Stimulated activated memory B cell treated with anti-CD40 and anti-IgM and Interleukin-4, amounts not matched to agents 10 μg/mL and 1 μg/mL and 100 μg/mL, for 72 hours (primary cell): ENCODE measurements around the gene KCNAB1.
A peak's percentile ranks its signal among the peaks of the same experiment; 100 is the strongest.

Source experiments
- ATAC-seq: fragments of 150-1000 bp; cut with Tn5 transposase; 2 replicates; pipeline ENCODE4 v1.10.0; 2021
- H3K27ac Mint-ChIP-seq: one replicate; pipeline ENCODE4 v1.8.0; 2022; ENCODE audit warnings: mild to moderate bottlenecking, mixed read lengths
- H3K27me3 Mint-ChIP-seq: one replicate; pipeline ENCODE4 v1.8.0; 2022; ENCODE audit warnings: mixed read lengths
- H3K36me3 Mint-ChIP-seq: one replicate; pipeline ENCODE4 v1.8.0; 2022; ENCODE audit warnings: mixed read lengths
- H3K4me1 Mint-ChIP-seq: one replicate; pipeline ENCODE4 v1.8.0; 2022; ENCODE audit warnings: mixed read lengths
- H3K4me3 Mint-ChIP-seq: one replicate; pipeline ENCODE4 v1.8.0; 2022; ENCODE audit warnings: mild to moderate bottlenecking, moderate library complexity, mixed read lengths
- H3K9me3 Mint-ChIP-seq: one replicate; pipeline ENCODE4 v1.8.0; 2022; ENCODE audit warnings: mixed read lengths

KCNAB1 gene

DNA sequence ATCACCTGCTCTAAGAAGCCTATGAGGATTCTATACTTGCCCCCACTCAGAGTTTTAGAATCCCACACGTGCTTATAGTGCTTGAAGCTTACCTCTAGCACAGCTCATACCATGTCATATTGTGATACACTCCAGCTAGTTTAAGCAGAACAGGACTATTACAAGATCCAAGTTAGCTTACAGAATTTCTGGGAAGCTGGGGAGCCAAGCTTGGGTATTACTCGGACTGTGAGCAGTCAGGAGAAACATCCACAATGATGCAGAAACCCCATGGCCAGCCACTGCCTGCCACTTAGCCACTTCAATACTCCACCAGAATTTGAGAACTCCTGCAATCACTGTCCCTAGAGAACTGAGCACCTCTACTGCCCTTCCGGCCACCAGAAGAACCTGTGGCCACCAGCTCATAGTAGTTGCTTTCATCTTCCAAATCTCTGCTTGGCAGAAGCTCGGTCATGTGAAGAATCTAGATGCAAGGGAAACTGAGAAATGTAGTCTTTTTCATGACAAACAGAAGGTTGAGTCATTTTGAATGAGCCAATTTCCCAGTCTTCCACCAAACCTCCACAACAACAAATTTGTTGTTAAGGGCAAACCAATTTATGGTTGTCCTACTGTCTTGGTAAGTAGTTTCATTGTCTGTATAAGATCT lies 462.3 kb downstream of the KCNAB1 start:
- Mint-ChIP-seq H3K27ac (no peak overlapping the region), H3K36me3 (no peaks in the 10 kb centered on the region), H3K9me3 (no peaks in the 10 kb centered on the region), H3K27me3 (no peaks in the 10 kb centered on the region), H3K4me3 (no peak overlapping the region), H3K4me1 (peaks cover 11% of the 10 kb centered on the region)
- ATAC-seq: no peak

GRCh38 chr3:156583469-156583868 lies 463.1 kb downstream of the KCNAB1 start:
- Mint-ChIP-seq H3K27me3 (no peaks in the 10 kb centered on the region), H3K4me3 (no peak overlapping the region), H3K4me1 (peaks cover 11% of the 10 kb centered on the region), H3K9me3 (no peaks in the 10 kb centered on the region), H3K27ac (no peak overlapping the region), H3K36me3 (no peaks in the 10 kb centered on the region)
- no peak for ATAC-seq

GRCh38 chr3:156586905-156587759 lies 466.8 kb downstream of the KCNAB1 start:
- Mint-ChIP-seq H3K36me3 (no peaks in the 10 kb centered on the region), H3K9me3 (no peaks in the 10 kb centered on the region), H3K4me3 (no peak overlapping the region), H3K4me1 (peaks cover 11% of the 10 kb centered on the region), H3K27ac (no peak overlapping the region), H3K27me3 (no peaks in the 10 kb centered on the region)
- peak; percentile 69 for ATAC-seq

DNA sequence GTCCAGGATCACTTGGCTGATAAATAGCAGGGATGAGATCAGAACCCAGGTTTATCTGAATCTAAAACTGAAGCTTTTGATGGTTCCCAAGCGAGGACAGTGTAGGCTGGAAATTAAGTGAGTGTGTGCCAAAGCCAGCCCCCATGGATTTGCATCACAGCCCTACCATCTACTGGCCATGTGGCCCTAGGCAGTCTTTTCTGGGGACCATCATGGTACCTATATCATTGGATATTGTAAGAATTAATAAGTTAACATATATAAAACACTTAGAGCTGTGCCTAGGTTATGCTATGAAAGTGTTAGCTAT lies 467.3 kb downstream of the KCNAB1 start:
- H3K9me3 Mint-ChIP-seq: no peaks in the 10 kb centered on the region
- H3K4me1 Mint-ChIP-seq: peaks cover 11% of the 10 kb centered on the region
- H3K27ac Mint-ChIP-seq: no peak overlapping the region
- ATAC-seq: no peak
- H3K27me3 Mint-ChIP-seq: no peaks in the 10 kb centered on the region
- no peak overlapping the region for H3K4me3 Mint-ChIP-seq
- H3K36me3 Mint-ChIP-seq: no peaks in the 10 kb centered on the region
